ENCODE data around the gene KCTD8.

DNA sequence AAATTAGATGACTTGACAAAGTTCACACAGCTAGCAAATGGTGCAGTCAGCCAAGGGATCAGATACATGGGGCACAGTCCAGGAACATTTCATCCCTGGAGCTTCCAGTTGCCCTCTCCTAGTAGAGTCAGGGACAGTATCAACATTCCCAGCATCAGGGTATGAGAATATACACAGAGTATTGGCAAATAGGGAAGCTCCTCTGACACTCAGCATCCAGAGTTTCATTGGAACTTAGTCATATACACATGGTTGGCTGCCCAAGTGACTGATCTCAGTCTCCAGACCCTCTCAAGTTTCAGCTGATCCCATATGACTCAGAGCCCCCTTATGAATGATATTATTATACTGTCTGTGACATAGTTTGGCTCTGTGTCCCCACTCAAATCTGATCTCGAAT is 13.7 kb upstream of the KCTD8 start:
- TF ChIP-seq, protein P1, sequence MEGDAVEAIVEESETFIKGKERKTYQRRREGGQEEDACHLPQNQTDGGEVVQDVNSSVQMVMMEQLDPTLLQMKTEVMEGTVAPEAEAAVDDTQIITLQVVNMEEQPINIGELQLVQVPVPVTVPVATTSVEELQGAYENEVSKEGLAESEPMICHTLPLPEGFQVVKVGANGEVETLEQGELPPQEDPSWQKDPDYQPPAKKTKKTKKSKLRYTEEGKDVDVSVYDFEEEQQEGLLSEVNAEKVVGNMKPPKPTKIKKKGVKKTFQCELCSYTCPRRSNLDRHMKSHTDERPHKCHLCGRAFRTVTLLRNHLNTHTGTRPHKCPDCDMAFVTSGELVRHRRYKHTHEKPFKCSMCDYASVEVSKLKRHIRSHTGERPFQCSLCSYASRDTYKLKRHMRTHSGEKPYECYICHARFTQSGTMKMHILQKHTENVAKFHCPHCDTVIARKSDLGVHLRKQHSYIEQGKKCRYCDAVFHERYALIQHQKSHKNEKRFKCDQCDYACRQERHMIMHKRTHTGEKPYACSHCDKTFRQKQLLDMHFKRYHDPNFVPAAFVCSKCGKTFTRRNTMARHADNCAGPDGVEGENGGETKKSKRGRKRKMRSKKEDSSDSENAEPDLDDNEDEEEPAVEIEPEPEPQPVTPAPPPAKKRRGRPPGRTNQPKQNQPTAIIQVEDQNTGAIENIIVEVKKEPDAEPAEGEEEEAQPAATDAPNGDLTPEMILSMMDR (IDR thresholded peaks at IDR 0.05) = no peak
- no peak for TF ChIP-seq ZFX (IDR thresholded peaks at IDR 0.05; ENCODE audit: borderline replicate concordance)
